HG03378 (cell line): ENCODE measurements around the gene PCYT1B.
A peak's percentile ranks its signal among the peaks of the same experiment; 100 is the strongest.
"Not testable (repeated sequence)": the region's sequence is repeated elsewhere in the genome, so short reads cannot be mapped to it uniquely, and the experiment has no call there.

Experiments
- ATAC-seq: cut with Tn5 transposase; IDR thresholded peaks from one replicate; pipeline ENCODE4 v1.9.1; 2021; ENCODE audit warnings: mild to moderate bottlenecking, moderate library complexity; ENCODE audit not compliant: unreplicated experiment

The PCYT1B gene

GRCh38 chrX:24647257-24648058 lies at the start of gene PCYT1B:
TSS of gene PCYT1B (minus strand) at chrX:24647347. CDS start at chrX:24647105, 242 bp downstream.
- peak; percentile 70 for ATAC-seq

- no peak for ATAC-seq
Observed at GRCh38 chrX:24696294-24696693, 49.1 kb upstream of the PCYT1B start.

DNA sequence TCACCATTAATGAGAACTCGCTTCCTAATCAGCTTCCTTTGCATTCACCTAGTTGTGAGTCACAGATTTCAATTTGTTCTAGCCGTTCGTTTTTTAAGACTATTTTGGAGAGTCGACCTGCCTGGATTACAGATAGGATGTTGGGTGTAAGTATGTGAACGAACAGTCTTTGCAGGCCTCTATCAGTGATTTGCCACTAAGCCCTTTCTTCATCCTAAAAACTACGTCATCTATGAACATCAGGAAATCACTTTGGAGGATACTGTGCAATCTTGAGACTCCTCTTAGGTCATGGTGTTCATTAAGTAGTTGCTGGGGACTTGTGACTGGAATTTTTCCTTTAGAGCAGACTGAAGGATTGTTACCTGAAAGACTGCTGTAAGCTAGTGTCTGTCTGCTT lies 47.7 kb upstream of the PCYT1B start:
- no peak for ATAC-seq

DNA sequence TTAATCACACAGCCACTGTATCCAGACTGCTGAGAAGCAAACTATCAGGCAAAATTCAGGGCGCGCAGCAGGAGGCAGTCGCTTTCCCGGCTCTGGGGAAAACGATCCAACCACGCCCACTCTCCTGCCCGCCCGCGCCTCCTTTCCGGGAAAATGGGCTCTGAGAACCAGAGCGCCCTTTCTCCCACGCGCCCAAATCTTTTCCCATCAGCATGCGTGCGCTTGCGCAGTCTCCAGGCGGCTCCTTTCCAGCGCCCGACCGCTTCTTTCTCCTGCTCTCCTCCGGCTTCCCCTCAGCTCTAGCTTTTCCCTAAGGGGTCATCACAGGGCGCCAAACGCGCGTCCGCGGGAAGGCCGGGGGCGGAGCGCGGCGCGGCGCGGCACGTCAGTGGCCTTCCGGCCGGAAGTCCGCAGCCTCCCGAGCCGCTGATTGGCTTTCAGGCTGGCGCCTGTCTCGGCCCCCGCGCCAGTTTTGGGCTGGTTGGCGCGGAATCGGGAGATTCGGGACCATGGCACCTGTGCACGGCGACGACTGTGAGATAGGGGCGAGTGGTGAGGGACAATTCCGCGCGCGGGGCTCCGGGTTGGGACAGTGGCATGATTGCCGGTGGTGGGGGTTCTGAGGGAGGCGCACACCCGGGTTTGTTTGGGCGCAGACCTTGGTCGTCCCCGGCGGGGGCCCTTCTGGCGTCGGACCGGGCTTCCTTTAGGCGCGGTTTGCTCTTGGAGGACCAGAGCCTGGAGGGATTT lies 46.5 kb upstream of the PCYT1B start, which contains the start of gene POLA1:
Gene POLA1 (plus strand): TSS at position 466 of the 750 bp plus-strand sequence. CDS start 44 bp downstream, at position 510.
- peak; percentile 90 for ATAC-seq

DNA sequence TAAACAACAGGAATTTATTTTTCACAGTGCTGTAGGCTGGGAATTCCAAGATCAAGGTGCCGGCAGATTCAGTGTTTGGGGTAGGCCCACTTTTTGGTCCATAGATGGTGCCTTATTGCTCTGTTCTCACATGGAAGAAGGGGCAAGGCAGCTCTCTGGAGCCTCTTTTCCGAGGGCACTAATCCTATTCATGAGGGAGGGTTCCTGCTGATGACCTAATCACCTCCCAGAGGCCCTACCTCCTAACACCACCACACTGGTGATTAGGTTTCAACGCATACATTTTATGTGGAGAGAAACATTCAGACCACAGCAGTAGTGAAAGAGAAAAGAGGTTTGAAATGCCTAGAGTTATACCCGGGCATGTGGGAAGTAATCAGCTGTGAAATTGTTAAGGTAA lies 45.2 kb upstream of the PCYT1B start:
- no peak for ATAC-seq

DNA sequence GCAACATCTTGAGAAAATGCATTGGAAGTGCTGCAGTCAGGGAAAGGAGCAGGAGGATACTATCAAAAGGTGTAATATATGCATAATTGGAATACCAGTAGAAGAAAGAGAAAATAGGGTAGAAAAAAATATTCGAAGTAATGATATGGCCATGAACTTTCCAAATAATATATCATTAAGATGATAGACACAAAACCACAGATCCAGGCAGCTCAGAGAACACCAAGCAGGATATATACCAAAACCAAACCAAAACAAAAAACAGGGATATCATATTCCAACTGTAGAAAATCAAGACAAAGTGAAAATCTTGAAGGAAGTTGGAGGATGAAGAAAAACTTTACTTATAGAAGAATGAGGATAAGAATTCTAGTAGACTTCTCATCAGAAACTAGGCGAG lies 36.9 kb upstream of the PCYT1B start:
- ATAC-seq: no peak

DNA sequence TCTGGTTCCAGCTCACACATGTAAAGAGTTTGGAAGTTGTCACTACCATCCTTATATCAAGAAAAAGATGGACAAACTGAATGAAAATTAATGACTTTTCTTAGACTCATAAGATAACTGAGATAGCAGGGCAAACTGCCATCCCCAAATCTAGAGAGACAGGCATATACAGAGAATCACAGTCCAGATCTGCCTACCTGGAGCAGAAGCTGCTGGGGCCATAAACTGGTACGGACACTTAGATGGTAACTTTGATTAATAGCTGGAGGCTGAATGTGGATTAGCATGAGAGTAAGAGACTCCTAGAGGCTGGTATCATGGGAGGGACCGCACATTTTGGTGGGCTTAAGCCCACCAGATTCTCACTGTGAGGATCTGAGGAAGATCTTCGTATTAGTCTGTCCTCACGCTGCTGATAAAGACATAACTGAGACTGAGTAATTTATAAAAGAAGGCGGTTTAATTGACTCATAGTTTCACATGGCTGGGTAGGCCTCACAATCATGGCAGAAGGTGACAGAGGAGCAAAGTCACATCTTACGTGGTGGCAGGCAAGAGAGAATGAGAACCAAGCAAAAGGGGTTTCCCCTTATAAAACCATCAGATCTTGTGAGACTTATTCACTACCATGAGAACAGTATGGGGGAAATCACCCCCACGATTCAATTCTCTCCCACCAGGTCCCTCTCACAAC lies 35.7 kb upstream of the PCYT1B start:
- no peak for ATAC-seq

- ATAC-seq: no peak
Observed at GRCh38 chrX:24676403-24677024, 29.4 kb upstream of the PCYT1B start.

DNA sequence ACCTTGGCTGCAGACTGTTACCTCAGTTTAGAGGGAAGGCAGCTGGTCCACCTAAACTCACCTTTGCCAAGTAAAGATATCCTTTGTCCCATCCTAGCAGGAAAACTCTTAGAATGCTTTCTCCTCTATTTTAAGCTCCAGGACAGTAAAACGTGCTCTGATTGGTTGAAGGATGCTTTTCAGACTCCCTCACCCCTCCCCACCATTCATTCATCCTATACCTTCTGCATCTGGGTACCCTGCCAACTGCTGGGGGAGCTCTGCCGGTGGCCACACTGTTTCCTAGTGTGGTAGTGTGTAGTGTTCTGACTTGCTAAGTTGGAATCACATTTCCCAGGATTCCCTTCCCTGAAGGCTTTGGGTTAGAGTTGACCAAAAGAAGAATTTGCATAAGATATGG lies 26.3 kb upstream of the PCYT1B start:
- ATAC-seq: no peak

DNA sequence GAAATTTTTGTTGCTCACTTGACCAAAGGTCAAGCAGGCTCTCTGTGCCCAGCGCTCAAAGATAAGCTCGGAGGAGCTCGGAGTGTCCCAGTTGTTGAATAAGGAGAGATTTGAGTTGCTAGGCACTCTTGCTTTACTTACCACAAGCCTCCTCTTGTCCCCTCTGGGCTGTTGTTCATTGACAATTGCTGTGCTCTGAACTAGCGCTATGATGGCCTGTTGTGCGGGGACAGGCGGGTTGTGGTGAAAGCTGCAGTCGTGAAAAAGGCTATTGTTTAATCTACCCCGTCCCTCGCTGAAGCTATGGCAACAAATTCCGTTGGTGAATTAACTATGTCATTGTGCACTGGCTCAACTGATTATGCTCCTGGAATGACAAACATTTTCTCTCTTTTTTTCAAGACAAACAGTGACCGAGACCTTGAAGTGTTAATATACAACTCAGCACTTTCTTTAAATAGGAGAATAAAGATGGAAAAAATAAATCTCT lies 25.6 kb upstream of the PCYT1B start:
- no peak for ATAC-seq

- no peak for ATAC-seq
Observed at GRCh38 chrX:24668111-24668510, 21.0 kb upstream of the PCYT1B start.

DNA sequence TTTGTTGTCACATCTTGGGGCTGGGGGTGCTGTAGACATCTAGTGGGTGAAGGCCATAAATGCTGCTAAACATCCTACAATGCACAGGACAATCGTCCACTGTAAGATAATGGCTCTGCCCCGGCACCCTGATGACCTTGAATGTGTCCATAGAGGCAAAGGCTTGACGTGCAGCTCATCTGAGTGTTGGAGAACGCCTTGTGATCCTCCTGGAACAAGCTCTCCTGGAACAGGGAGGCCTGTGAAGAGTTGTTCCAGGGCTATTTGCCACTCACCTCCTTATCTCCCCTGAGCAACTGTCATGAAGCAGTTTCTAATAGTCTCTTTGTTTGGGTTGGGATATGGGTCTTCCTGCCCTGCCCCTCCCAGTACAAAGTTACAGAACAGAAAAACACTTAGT lies 15.2 kb upstream of the PCYT1B start:
- no peak for ATAC-seq

DNA sequence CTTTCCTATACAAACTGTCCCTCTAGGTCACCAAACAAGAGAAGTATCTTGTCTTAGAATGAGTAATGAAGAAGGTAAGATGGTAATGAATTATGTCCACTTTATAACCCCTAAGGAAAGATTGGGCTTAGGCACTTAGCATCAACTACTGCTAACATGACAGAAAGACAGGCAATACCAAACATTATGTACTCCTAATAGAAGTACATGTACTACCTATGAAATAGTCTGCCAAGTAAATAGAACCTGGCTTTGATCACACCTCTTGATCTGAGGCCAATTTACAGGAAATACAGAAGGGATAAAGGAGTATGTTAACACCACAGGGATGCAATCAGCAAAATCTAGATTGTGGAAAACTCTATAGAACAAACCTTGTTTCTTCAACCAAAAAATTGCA lies 14.1 kb upstream of the PCYT1B start:
- no peak for ATAC-seq

DNA sequence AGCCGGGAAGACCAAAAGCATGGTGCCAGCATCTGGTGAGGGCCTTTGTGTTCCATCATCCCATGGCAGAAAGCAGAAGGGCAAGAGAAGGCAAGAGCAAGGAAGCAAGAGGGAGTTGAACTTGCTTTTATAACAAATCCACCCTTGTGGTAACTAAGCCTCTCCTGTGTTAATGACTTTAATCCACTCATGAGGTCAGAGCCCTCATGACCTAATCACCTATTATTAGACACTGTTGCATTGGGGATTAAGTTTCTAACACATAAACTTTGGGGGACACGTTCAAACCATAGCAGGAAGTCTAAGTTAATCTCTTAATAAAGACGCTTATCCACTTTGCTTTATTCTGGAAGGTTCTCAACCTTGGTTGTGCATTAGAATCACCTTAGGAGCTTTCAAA lies 12.5 kb upstream of the PCYT1B start:
- ATAC-seq: no peak

DNA sequence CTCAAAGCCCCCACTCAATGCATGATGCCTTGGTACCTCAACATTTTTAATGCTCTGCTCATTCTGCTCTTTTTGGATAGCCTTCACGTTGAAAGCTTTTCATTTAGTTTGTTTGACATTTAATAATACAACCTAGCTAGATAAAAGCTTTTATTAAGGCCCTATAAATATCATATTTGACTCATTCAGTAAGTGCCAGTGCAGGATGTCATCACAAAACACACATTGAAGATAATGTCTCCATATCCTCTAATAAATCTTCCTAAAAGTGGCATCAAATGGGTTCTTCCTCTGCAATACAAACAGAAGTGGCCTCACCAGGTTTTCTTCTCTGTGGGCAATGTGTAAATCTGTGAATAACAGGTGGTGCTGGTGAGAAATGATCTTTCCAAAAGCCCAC lies 12.0 kb upstream of the PCYT1B start:
- ATAC-seq: no peak

GRCh38 chrX:24658421-24658820 lies 11.3 kb upstream of the PCYT1B start:
- ATAC-seq: no peak

DNA sequence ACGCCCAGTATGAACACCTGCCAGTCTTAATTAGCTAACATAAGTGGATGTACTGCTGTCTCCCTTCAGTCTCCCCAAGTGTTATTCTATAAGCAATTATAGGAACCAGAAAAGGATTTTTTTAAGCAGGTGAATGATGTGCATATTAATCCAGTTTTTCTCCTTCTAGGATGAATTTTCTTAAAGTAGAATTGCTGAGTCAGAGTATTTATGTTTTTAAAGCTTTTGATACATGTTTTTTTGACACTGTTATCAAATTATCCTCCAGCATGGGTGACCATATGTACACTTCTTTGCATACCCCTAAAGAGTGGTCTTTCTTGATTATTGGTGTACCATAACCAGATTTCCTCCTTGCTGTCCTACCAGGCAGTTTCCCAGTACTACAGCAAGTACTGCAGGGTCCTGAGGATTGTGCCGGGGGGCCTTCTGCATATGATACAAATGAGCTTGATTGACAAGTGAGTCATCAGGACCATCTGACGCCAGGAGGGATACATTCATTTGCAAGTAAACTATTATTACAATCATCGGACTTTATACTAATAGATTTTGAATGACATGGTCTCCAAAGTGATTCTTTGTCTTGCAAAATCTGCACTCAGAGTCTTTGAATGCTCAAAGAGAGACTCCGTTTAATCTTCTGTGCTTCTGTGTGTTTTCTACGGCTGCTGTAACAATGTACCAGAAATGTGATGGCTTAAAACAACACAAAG lies 10.7 kb upstream of the PCYT1B start:
- ATAC-seq: no peak

DNA sequence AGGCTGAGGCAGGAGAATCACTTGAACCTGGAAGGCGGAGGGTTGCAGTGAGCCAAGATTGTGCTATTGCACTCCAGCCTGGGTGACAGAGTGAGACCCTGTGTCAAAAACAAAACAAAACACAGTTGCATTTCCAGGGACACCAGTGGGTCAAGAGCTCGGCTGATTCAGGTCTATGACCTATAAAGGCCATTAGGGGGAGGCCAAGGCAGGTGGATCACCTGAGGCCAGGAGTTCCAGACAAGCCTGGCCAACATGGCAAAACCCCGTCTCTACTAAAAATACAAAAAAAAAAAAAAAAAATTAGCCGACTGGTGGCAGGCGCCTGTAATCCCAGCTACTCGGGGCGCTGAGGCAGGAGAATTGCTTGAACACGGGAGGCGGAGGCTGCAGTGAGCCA lies 8.5 kb upstream of the PCYT1B start:
- ATAC-seq: not testable (repeated sequence)

DNA sequence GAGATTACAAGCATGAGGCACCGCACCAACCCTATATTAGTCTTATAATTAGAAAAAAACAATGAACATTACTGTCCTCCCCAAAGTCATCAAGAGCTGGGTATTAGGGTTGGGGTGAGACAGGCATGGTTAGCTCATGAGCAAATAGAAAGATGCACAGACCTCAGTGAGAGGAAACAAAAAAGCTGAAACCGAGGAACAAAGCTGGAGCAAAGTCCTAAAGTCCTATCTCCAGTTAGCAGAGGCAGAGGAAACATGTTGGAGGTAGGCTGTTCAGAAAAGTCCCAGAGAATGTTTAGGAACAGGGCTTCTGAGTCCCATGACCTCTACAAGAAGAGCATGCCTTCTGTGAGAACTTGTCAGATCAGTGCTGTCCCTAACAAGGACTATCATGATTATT lies 4.6 kb upstream of the PCYT1B start:
- no peak for ATAC-seq

DNA sequence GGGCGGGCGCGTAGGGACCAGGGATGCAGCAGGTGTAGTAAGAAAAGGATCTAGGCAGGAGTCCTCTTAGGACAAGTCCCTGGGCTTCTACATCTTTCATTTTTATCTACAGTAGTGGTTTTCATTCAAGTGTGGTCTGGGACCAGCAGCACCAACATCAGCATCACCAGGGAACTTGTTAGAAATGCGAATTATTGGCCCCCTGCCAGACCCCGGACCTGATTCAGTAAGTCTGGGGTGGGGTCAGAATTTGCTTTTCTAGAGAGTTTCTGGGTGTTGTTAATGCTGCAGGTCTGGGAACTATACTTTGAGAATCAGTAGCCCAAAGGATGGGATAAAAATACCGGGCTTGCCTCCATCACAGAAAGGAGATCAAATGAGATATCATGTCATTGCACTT lies 1.3 kb upstream of the PCYT1B start:
- no peak for ATAC-seq
